DND-41 (cell line): ENCODE measurements around the gene RUBCNL.
A peak's percentile ranks its signal among the peaks of the same experiment; 100 is the strongest.

Experiments used
- ATAC-seq: fragments of 200-7000 bp; cut with Tn5 transposase; 3 replicates; pipeline ENCODE4 v1.9.1; 2021; ENCODE audit warnings: low read depth; ENCODE audit not compliant: insufficient read depth
- DNase-seq: peaks from one replicate; pipeline ENCODE4 v3.0.0-alpha.2; 2020
- H2AFZ ChIP-seq: 2 replicates; pipeline ENCODE4 v1.6.0; 2012; ENCODE audit warnings: low read depth, low read length
- H3K27ac ChIP-seq: 2 replicates; pipeline ENCODE4 v1.5.1; 2012; ENCODE audit warnings: low read length, inconsistent platforms
- H3K27me3 ChIP-seq: fragments of 200-600 bp; sonication (generic); 2 replicates; pipeline ENCODE4 v1.6.0; 2012; ENCODE audit warnings: low read length, mild to moderate bottlenecking, inconsistent platforms; ENCODE audit not compliant: insufficient read depth, poor library complexity
- H3K36me3 ChIP-seq: 2 replicates; pipeline ENCODE4 v1.5.1; 2012; ENCODE audit warnings: low read length, inconsistent platforms; ENCODE audit not compliant: insufficient read depth
- H3K4me1 ChIP-seq: 2 replicates; pipeline ENCODE4 v1.5.1; 2012; ENCODE audit warnings: mild to moderate bottlenecking, low read length; ENCODE audit not compliant: insufficient read depth
- H3K4me2 ChIP-seq: 2 replicates; pipeline ENCODE4 v1.6.0; 2012; ENCODE audit warnings: mild to moderate bottlenecking, moderate library complexity, low read length, inconsistent platforms; ENCODE audit not compliant: insufficient read depth
- H3K4me3 ChIP-seq, 2 experiments: fragments of 200-600 bp in 1 of 2; shearing (Covaris generic) in 1 of 2; 2 replicates each; pipeline ENCODE4 v1.5.1; 2012 to 2016; ENCODE audit warnings: inconsistent platforms in 2 of 2, low read length in 2 of 2, mild to moderate bottlenecking in 2 of 2, low read depth in 1 of 2, moderate library complexity in 1 of 2
- H3K79me2 ChIP-seq: 2 replicates; pipeline ENCODE4 v1.6.0; 2012; ENCODE audit warnings: low read length, inconsistent platforms; ENCODE audit not compliant: insufficient read depth
- H3K9ac ChIP-seq: 2 replicates; pipeline ENCODE4 v1.6.0; 2012; ENCODE audit warnings: low read depth, mild to moderate bottlenecking, inconsistent platforms, low read length, moderate library complexity
- H3K9me3 ChIP-seq: 2 replicates; pipeline ENCODE4 v1.5.1; 2012; ENCODE audit warnings: low read length, moderate library complexity, mild to moderate bottlenecking, inconsistent platforms; ENCODE audit not compliant: insufficient read depth, severe bottlenecking
- H4K20me1 ChIP-seq: 2 replicates; pipeline ENCODE4 v1.6.0; 2012; ENCODE audit warnings: low read length; ENCODE audit not compliant: insufficient read depth
- CTCF ChIP-seq: IDR thresholded peaks from 2 replicates; pipeline ENCODE4 v1.5.1; 2012; ENCODE audit warnings: borderline replicate concordance, low read length, moderate library complexity, mild to moderate bottlenecking; ENCODE audit not compliant: poor library complexity, severe bottlenecking; ENCODE audit errors: extremely low read depth
- EZH2 ChIP-seq: IDR thresholded peaks from 3 replicates; pipeline ENCODE4 v1.6.1; 2012; ENCODE audit warnings: borderline replicate concordance, low read depth, mild to moderate bottlenecking, moderate library complexity, low read length, inconsistent platforms; ENCODE audit not compliant: severe bottlenecking

Gene RUBCNL

GRCh38 chr13:46303742-46304385, 83.2 kb downstream of the RUBCNL start:
- Histone ChIP-seq H3K4me2 (no peak overlapping the region), H3K27ac (no peak overlapping the region), H3K9ac (no peak overlapping the region), H3K9me3 (peaks cover 7% of the 10 kb centered on the region), H3K4me1 (peaks cover 10% of the 10 kb centered on the region; the same call in 1 of the 2 replicates), H2AFZ (no peak overlapping the region), H3K27me3 (no peaks in the 10 kb centered on the region), H3K79me2 (no peaks in the 10 kb centered on the region), H3K4me3 (no peak overlapping the region), H3K36me3 (no peaks in the 10 kb centered on the region), H4K20me1 (no peaks in the 10 kb centered on the region)
- ATAC-seq: peak; percentile 58
- TF ChIP-seq CTCF: no peak
- no peak for TF ChIP-seq EZH2
- no peak for DNase-seq

GRCh38 chr13:46297361-46297811, 89.7 kb downstream of the RUBCNL start:
- H3K4me2 ChIP-seq: peak overlapping the region; percentile 56
- H3K36me3 ChIP-seq: no peaks in the 10 kb centered on the region
- H3K4me1 ChIP-seq: peaks cover 55% of the 10 kb centered on the region
- no peaks in the 10 kb centered on the region for H3K27me3 ChIP-seq
- peak overlapping the region; percentile 51 for H3K9ac ChIP-seq
- peak; percentile 42 for DNase-seq
- no peak for ATAC-seq
- no peaks in the 10 kb centered on the region for H4K20me1 ChIP-seq
- TF ChIP-seq CTCF: no peak
- H2AFZ ChIP-seq: peak overlapping the region; percentile 54
- no peaks in the 10 kb centered on the region for H3K79me2 ChIP-seq
- peaks cover 7% of the 10 kb centered on the region for H3K9me3 ChIP-seq
- peak overlapping the region in 1 of 2 experiments; percentile 44; a peak in 1 of 4 replicates for H3K4me3 ChIP-seq
- H3K27ac ChIP-seq: peak overlapping the region; percentile 94

- H3K4me1 ChIP-seq: peaks cover 55% of the 10 kb centered on the region
- H3K4me3 ChIP-seq: peak overlapping the region in 1 of 2 experiments; percentile 44; a peak in 2 of 4 replicates
- peak overlapping the region; percentile 94 for H3K27ac ChIP-seq
- no peaks in the 10 kb centered on the region for H3K36me3 ChIP-seq
- DNase-seq (peak; percentile 47), ATAC-seq (no peak)
- no peaks in the 10 kb centered on the region for H3K79me2 ChIP-seq
- H2AFZ ChIP-seq: peak overlapping the region; percentile 54
- H4K20me1 ChIP-seq: no peaks in the 10 kb centered on the region
- H3K27me3 ChIP-seq: no peaks in the 10 kb centered on the region
- peaks cover 7% of the 10 kb centered on the region for H3K9me3 ChIP-seq
- H3K4me2 ChIP-seq: peak overlapping the region; percentile 56
- peak overlapping the region; percentile 51 for H3K9ac ChIP-seq
- TF ChIP-seq EZH2 (no peak), CTCF (peak; percentile 45)
These were observed 90.1 kb downstream of the RUBCNL start for GRCh38 chr13:46296921-46297320.
